GM19025 (cell line): ENCODE data around the gene CD47.

Experiments used
- ATAC-seq: cut with Tn5 transposase; IDR thresholded peaks from one replicate; pipeline ENCODE4 v1.9.1; 2021; ENCODE audit warnings: mild to moderate bottlenecking, low read depth, moderate library complexity; ENCODE audit not compliant: unreplicated experiment

CD47 gene

GRCh38 chr3:108090701-108091497 lies at the start of gene CD47:
TSS of gene CD47 (minus strand) at chr3:108091031. CDS start at chr3:108090908, 123 bp downstream.
- ATAC-seq, result peak; percentile 69

GRCh38 chr3:108137460-108137814 lies 46.6 kb upstream of the CD47 start:
- no peak for ATAC-seq

- no peak for ATAC-seq
Observed at GRCh38 chr3:108136561-108137459, 46.0 kb upstream of the CD47 start.

GRCh38 chr3:108134555-108134880 lies 43.7 kb upstream of the CD47 start:
- peak; percentile 28 for ATAC-seq

- peak; percentile 46 for ATAC-seq
Observed at GRCh38 chr3:108133858-108134554, 43.2 kb upstream of the CD47 start.

- no peak for ATAC-seq
Observed at GRCh38 chr3:108133048-108133369, 42.2 kb upstream of the CD47 start.

GRCh38 chr3:108131475-108132134 lies 40.8 kb upstream of the CD47 start:
- ATAC-seq, result no peak

GRCh38 chr3:108130701-108131474 lies 40.1 kb upstream of the CD47 start:
- ATAC-seq, result no peak

- no peak for ATAC-seq
Observed at GRCh38 chr3:108130236-108130635, 39.4 kb upstream of the CD47 start.

GRCh38 chr3:108127301-108127988 lies 36.6 kb upstream of the CD47 start:
- no peak for ATAC-seq

GRCh38 chr3:108126348-108126747 lies 35.5 kb upstream of the CD47 start:
- no peak for ATAC-seq

GRCh38 chr3:108125550-108126071 lies 34.8 kb upstream of the CD47 start:
- peak; percentile 43 for ATAC-seq

GRCh38 chr3:108125153-108125543 lies 34.3 kb upstream of the CD47 start:
- ATAC-seq, result no peak

GRCh38 chr3:108124337-108125152 lies 33.7 kb upstream of the CD47 start:
- ATAC-seq, result peak; percentile 84

GRCh38 chr3:108123326-108123725 lies 32.5 kb upstream of the CD47 start:
- ATAC-seq, result no peak

- ATAC-seq, result no peak
Observed at GRCh38 chr3:108122276-108122675, 31.4 kb upstream of the CD47 start.

- no peak for ATAC-seq
Observed at GRCh38 chr3:108119398-108120104, 28.7 kb upstream of the CD47 start.
